ENCODE data around the gene ALOX5. TPM values are rescaled to one million over a fixed set of nuclear protein-coding genes. Genes with fewer than 3 reads are reported as not detected.

The ALOX5 gene
- 0.30 TPM in 1 of 2 replicates, not detected in the other for total RNA-seq (2014; rRNA removed; shearing (Covaris generic))

GRCh38 chr10:45373576-45374349, at the start of gene ALOX5:
TSS of gene ALOX5 (plus strand) at chr10:45374216. CDS start at chr10:45374280, 64 bp downstream.

Other genes with a start within 250 kb of the ALOX5 start
- gene OR13A1, start 58.6 kb upstream of the ALOX5 start, total RNA-seq (2014; rRNA removed; shearing (Covaris generic)), result not detected in 2 replicates

All from A375 (cell line).